Ishikawa (cell line): ENCODE measurements around the gene EGLN3.

Source experiments
- CREB1 ChIP-seq: IDR thresholded peaks from 2 replicates; pipeline ENCODE4 v1.6.1; 2012; ENCODE audit warnings: low read depth
- EGR1 ChIP-seq: IDR thresholded peaks from 2 replicates; pipeline ENCODE4 v1.6.1; 2012
- FOXM1 ChIP-seq: IDR thresholded peaks from 2 replicates; pipeline ENCODE4 v1.6.1; 2012; ENCODE audit warnings: low read depth, borderline replicate concordance
- TAF1 ChIP-seq: IDR thresholded peaks from 2 replicates; pipeline ENCODE4 v1.6.1; 2012; ENCODE audit warnings: low read depth, mild to moderate bottlenecking
- TEAD4 ChIP-seq: IDR thresholded peaks from 2 replicates; pipeline ENCODE4 v1.6.1; 2012
- YY1 ChIP-seq: IDR thresholded peaks from 2 replicates; pipeline ENCODE4 v1.6.1; 2012; ENCODE audit warnings: low read depth
- ZBTB7A ChIP-seq: IDR thresholded peaks from 2 replicates; pipeline ENCODE4 v1.6.1; 2012; ENCODE audit warnings: low read depth

DNA sequence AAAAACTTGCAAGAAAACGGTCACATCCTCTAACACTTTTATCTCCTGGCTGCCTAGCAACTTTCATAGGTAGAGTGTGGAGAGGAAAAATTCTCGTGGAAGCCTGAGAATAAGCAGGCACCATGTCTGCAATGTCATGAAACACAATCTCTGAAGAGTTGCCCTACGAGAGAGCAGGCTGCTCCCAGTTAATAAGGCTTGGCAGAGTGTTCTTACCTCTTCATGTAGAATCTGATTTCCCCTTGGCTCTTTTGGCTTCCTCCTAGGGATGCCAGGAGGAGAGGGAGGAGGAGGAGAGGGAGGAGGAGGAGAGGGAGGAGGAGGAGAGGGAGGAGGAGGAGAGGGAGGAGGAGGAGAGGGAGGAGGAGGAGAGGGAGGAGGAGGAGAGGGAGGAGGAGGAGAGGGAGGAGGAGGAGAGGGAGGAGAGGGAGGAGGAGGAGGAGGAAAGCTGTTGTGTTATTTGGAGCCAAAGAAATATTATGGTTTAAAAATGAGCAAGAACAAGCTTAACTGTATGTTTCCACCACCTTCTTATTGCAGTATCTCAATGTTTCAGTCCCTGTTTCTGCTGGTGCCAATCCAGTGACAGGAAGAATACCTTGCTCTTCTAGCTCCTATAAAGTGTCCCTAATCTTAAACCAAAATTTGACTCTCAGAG is 52.9 kb downstream of the EGLN3 start:
- TF ChIP-seq TAF1 (no peak), CREB1 (no peak), YY1 (no peak), TEAD4 (no peak), ZBTB7A (no peak), FOXM1 (no peak), EGR1 (no peak)
